ENCODE results near the gene KCNJ16.

DNA sequence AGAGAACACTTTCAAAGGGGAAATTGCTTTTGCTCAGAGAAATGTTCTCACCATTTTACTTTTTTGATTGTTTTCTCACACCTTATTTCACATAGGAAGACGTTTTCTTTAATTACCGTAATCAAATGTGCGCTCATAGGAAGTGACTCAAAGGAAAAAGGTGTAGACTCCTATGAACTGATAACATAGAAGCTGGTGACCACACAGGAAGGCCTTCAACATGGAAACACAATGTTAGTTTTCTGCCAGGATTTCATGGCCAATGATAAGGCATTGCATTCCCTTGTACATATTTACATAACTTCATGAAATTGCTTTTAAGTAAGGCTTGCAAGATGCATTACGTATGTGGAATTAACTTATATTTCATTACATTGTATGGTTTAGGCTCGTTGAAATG lies 40.9 kb upstream of the KCNJ16 start:
- no peak for TF ChIP-seq PAF1 (CRISPR knock-in tag; IDR thresholded peaks at IDR 0.05)
- no peak for TF ChIP-seq JUNB (CRISPR knock-in tag; IDR thresholded peaks at IDR 0.05; ENCODE audit: borderline replicate concordance)
- no peak for TF ChIP-seq ARNT (IDR thresholded peaks at IDR 0.05)
- no peak for TF ChIP-seq SALL1 (CRISPR knock-in tag; IDR thresholded peaks at IDR 0.05)
- TF ChIP-seq, protein P1, sequence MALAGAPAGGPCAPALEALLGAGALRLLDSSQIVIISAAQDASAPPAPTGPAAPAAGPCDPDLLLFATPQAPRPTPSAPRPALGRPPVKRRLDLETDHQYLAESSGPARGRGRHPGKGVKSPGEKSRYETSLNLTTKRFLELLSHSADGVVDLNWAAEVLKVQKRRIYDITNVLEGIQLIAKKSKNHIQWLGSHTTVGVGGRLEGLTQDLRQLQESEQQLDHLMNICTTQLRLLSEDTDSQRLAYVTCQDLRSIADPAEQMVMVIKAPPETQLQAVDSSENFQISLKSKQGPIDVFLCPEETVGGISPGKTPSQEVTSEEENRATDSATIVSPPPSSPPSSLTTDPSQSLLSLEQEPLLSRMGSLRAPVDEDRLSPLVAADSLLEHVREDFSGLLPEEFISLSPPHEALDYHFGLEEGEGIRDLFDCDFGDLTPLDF (CRISPR knock-in tag; IDR thresholded peaks at IDR 0.05), result no peak
- no peak for TF ChIP-seq ATM (IDR thresholded peaks at IDR 0.05; ENCODE audit: borderline replicate concordance)
- TF ChIP-seq SUZ12 (IDR thresholded peaks at IDR 0.05; ENCODE audit: low read depth, low read length), result no peak
- TF ChIP-seq, protein P2, sequence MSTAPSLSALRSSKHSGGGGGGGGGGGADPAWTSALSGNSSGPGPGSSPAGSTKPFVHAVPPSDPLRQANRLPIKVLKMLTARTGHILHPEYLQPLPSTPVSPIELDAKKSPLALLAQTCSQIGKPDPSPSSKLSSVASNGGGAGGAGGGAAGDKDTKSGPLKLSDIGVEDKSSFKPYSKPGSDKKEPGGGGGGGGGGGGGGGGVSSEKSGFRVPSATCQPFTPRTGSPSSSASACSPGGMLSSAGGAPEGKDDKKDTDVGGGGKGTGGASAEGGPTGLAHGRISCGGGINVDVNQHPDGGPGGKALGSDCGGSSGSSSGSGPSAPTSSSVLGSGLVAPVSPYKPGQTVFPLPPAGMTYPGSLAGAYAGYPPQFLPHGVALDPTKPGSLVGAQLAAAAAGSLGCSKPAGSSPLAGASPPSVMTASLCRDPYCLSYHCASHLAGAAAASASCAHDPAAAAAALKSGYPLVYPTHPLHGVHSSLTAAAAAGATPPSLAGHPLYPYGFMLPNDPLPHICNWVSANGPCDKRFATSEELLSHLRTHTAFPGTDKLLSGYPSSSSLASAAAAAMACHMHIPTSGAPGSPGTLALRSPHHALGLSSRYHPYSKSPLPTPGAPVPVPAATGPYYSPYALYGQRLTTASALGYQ (CRISPR knock-in tag; IDR thresholded peaks at IDR 0.05), result no peak
- TF ChIP-seq, protein P3, sequence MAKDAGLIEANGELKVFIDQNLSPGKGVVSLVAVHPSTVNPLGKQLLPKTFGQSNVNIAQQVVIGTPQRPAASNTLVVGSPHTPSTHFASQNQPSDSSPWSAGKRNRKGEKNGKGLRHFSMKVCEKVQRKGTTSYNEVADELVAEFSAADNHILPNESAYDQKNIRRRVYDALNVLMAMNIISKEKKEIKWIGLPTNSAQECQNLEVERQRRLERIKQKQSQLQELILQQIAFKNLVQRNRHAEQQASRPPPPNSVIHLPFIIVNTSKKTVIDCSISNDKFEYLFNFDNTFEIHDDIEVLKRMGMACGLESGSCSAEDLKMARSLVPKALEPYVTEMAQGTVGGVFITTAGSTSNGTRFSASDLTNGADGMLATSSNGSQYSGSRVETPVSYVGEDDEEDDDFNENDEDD (CRISPR knock-in tag; IDR thresholded peaks at IDR 0.05; ENCODE audit: borderline replicate concordance), result no peak
- no peak for TF ChIP-seq AGO2 (optimal IDR thresholded peaks at IDR 0.05; ENCODE audit: low read depth, low read length)
- TF ChIP-seq, protein P4, sequence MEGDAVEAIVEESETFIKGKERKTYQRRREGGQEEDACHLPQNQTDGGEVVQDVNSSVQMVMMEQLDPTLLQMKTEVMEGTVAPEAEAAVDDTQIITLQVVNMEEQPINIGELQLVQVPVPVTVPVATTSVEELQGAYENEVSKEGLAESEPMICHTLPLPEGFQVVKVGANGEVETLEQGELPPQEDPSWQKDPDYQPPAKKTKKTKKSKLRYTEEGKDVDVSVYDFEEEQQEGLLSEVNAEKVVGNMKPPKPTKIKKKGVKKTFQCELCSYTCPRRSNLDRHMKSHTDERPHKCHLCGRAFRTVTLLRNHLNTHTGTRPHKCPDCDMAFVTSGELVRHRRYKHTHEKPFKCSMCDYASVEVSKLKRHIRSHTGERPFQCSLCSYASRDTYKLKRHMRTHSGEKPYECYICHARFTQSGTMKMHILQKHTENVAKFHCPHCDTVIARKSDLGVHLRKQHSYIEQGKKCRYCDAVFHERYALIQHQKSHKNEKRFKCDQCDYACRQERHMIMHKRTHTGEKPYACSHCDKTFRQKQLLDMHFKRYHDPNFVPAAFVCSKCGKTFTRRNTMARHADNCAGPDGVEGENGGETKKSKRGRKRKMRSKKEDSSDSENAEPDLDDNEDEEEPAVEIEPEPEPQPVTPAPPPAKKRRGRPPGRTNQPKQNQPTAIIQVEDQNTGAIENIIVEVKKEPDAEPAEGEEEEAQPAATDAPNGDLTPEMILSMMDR (CRISPR knock-in tag; IDR thresholded peaks at IDR 0.05), result no peak
- no peak for TF ChIP-seq PTBP1 (IDR thresholded peaks at IDR 0.05; ENCODE audit: low read depth, low read length, poor library complexity, severe bottlenecking)
- TF ChIP-seq, protein P5, sequence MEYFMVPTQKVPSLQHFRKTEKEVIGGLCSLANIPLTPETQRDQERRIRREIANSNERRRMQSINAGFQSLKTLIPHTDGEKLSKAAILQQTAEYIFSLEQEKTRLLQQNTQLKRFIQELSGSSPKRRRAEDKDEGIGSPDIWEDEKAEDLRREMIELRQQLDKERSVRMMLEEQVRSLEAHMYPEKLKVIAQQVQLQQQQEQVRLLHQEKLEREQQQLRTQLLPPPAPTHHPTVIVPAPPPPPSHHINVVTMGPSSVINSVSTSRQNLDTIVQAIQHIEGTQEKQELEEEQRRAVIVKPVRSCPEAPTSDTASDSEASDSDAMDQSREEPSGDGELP (IDR thresholded peaks at IDR 0.05; ENCODE audit: borderline replicate concordance, low read depth), result no peak

Data from HepG2 (cell line).